PC-9 (cell line): ENCODE data around the gene ZNF385B. TPM values are rescaled to one million over a fixed set of nuclear protein-coding genes. Genes with fewer than 3 reads are reported as not detected.

Experiments used
- BruUV-seq: library from RNA; stranded (reverse); fragments of 400-500 nt; replicated peaks from 2 replicates; lab custom pipeline; 2021; lab: Mats Ljungman, UMichigan
- CTCF ChIA-PET: fragments of 300-600 bp; sonication (Branson Sonifier 250); formaldehyde crosslinking; loops from one replicate; lab custom pipeline; 2022; ENCODE audit warnings: antibody characterized with exemption; lab: Charles Lee
- POLR2A ChIA-PET: fragments of 300-600 bp; sonication (Branson Sonifier 250); formaldehyde crosslinking; loops from one replicate; lab custom pipeline; 2022; ENCODE audit warnings: antibody characterized with exemption; ENCODE audit not compliant: unreplicated experiment; lab: Charles Lee
- DNase-seq, 2 experiments: peaks; one replicate each; pipeline versions ENCODE4 v3.0.0 to v3.0.0-alpha.2; 2015 to 2022; ENCODE audit warnings: mixed read lengths in 1 of 2
- H2AFZ ChIP-seq: fragments of 200-600 bp; sonication (generic); 2 replicates; pipeline ENCODE4 v1.8.1; 2017; ENCODE audit warnings: antibody characterized with exemption
- H3F3A ChIP-seq: fragments of 200-600 bp; sonication (generic); 2 replicates; pipeline ENCODE4 v1.8.1; 2017; ENCODE audit warnings: antibody characterized with exemption, mild to moderate bottlenecking, low read depth; ENCODE audit not compliant: insufficient read depth
- H3K27ac ChIP-seq: fragments of 200-600 bp; sonication (generic); 2 replicates; pipeline ENCODE4 v1.6.1; 2016; ENCODE audit warnings: mixed run types
- H3K27me3 ChIP-seq: fragments of 200-600 bp; sonication (generic); 2 replicates; pipeline ENCODE4 v1.6.1; 2016; ENCODE audit warnings: low read depth, mixed run types; ENCODE audit not compliant: insufficient read depth
- H3K36me3 ChIP-seq: fragments of 200-600 bp; sonication (generic); 2 replicates; pipeline ENCODE4 v1.6.1; 2016; ENCODE audit warnings: low read depth, mixed run types
- H3K4me1 ChIP-seq: fragments of 200-600 bp; sonication (generic); replicated peaks from 2 replicates; pipeline ENCODE4 v1.6.1; 2016; ENCODE audit warnings: mixed run types; ENCODE audit not compliant: insufficient read depth
- H3K4me2 ChIP-seq: fragments of 200-600 bp; sonication (generic); 2 replicates; pipeline ENCODE4 v1.6.1; 2017; ENCODE audit warnings: mixed run types
- H3K4me3 ChIP-seq: fragments of 200-600 bp; sonication (generic); 2 replicates; pipeline ENCODE4 v1.6.1; 2016; ENCODE audit warnings: mixed run types
- H3K79me2 ChIP-seq: fragments of 200-600 bp; sonication (generic); 2 replicates; pipeline ENCODE4 v1.6.1; 2017; ENCODE audit warnings: low read depth, mixed run types
- H3K9me2 ChIP-seq: fragments of 200-600 bp; sonication (generic); 2 replicates; pipeline ENCODE4 v1.8.1; 2017; ENCODE audit warnings: mild to moderate bottlenecking; ENCODE audit not compliant: insufficient read depth
- H3K9me3 ChIP-seq: fragments of 200-600 bp; sonication (generic); 2 replicates; pipeline ENCODE4 v1.8.1; 2016; ENCODE audit warnings: low read depth; ENCODE audit not compliant: insufficient read depth
- H4K20me1 ChIP-seq: fragments of 200-600 bp; sonication (generic); 2 replicates; pipeline ENCODE4 v1.8.1; 2017; ENCODE audit not compliant: insufficient read depth
- CTCF ChIP-seq: fragments of 200-600 bp; sonication (generic); conservative IDR thresholded peaks from 2 replicates; pipeline ENCODE4 v1.6.1; 2017; ENCODE audit warnings: mixed run types, antibody characterized with exemption, mild to moderate bottlenecking, moderate library complexity
- EZH2 ChIP-seq: fragments of 200-600 bp; sonication (generic); IDR thresholded peaks from 2 replicates; pipeline ENCODE4 v1.8.0; 2017; ENCODE audit warnings: antibody characterized with exemption, low read depth
- intact Hi-C: fragments of 100-400 bp; cut with micrococcal nuclease; formaldehyde crosslinking; loops from one replicate; pipeline ENCODE4 v1.10.0; 2022; ENCODE audit not compliant: unreplicated experiment
- total RNA-seq: library from RNA; stranded (reverse); gene quantifications from 2 replicates; pipeline ENCODE4 v1.2.3, GENCODE V29; 2021

ZNF385B gene
- total RNA-seq, 1 experiment from 2014 or later = 4.1 TPM

GRCh38 chr2:179622635-179623300 is 238.6 kb downstream of the ZNF385B start:
- Histone ChIP-seq H3K4me1 (no peaks in the 10 kb centered on the region), H2AFZ (no peak overlapping the region; the same call in 1 of the 2 replicates), H3K27ac (no peak overlapping the region), H3K9me2 (no peaks in the 10 kb centered on the region), H3K4me3 (no peak overlapping the region), H4K20me1 (no peaks in the 10 kb centered on the region), H3K9me3 (no peaks in the 10 kb centered on the region), H3K27me3 (no peaks in the 10 kb centered on the region), H3K79me2 (no peaks in the 10 kb centered on the region), H3K36me3 (no peaks in the 10 kb centered on the region), H3K4me2 (no peak overlapping the region), H3F3A (no peaks in the 10 kb centered on the region)
- intact Hi-C loops = no loop called here
- CTCF ChIA-PET = no interaction called here
- POLR2A ChIA-PET = no interaction called here
- no peak for DNase-seq
- no TSS peak for BruUV-seq
- TF ChIP-seq EZH2 (no peak), CTCF (no peak)

- no peak overlapping the region for H3K4me3 ChIP-seq
- no peak overlapping the region for H3K27ac ChIP-seq
- H3K79me2 ChIP-seq = no peaks in the 10 kb centered on the region
- H3K36me3 ChIP-seq = no peaks in the 10 kb centered on the region
- no peaks in the 10 kb centered on the region for H3K9me2 ChIP-seq
- H3K27me3 ChIP-seq = no peaks in the 10 kb centered on the region
- CTCF ChIA-PET = no interaction called here
- no peak for TF ChIP-seq EZH2
- H3K4me1 ChIP-seq = no peaks in the 10 kb centered on the region
- peak overlapping the region; percentile 30; the same call in 1 of the 2 replicates for H2AFZ ChIP-seq
- no peaks in the 10 kb centered on the region for H4K20me1 ChIP-seq
- H3F3A ChIP-seq = no peaks in the 10 kb centered on the region
- no peak overlapping the region for H3K4me2 ChIP-seq
- POLR2A ChIA-PET = interaction anchor here (0.9 kb wide), 1 partner anchor 154 kb away, joined by 4 read pairs; no protein-coding TSS in a partner anchor
- BruUV-seq = no TSS peak
- intact Hi-C loops = no loop called here
- DNase-seq = no peak
- no peaks in the 10 kb centered on the region for H3K9me3 ChIP-seq
These were observed 239.3 kb downstream of the ZNF385B start for GRCh38 chr2:179622112-179622511.

GRCh38 chr2:179619947-179620467 is 241.4 kb downstream of the ZNF385B start:
- no peak overlapping the region for H3K4me3 ChIP-seq
- no peak overlapping the region for H3K27ac ChIP-seq
- no peak for TF ChIP-seq EZH2
- no peak for TF ChIP-seq CTCF
- no peaks in the 10 kb centered on the region for H3K4me1 ChIP-seq
- no peaks in the 10 kb centered on the region for H3K9me3 ChIP-seq
- H3K9me2 ChIP-seq = no peaks in the 10 kb centered on the region
- H3K4me2 ChIP-seq = no peak overlapping the region
- ChIA-PET POLR2A (no interaction called here), CTCF (no interaction called here)
- no peaks in the 10 kb centered on the region for H3K27me3 ChIP-seq
- intact Hi-C loops = no loop called here
- H3K79me2 ChIP-seq = no peaks in the 10 kb centered on the region
- BruUV-seq = no TSS peak
- H3F3A ChIP-seq = no peaks in the 10 kb centered on the region
- no peak for DNase-seq
- H4K20me1 ChIP-seq = no peaks in the 10 kb centered on the region
- H2AFZ ChIP-seq = no peak overlapping the region
- no peaks in the 10 kb centered on the region for H3K36me3 ChIP-seq
